Mesenchymal stem cell (in vitro differentiated cells and primary cell): ENCODE data around the gene BEAN1.

Experiments used
- DNase-seq: peaks from one replicate; pipeline ENCODE4 v3.0.0-alpha.2; 2013
- H2AFZ ChIP-seq: one replicate; pipeline ENCODE4 v1.6.1; 2013; ENCODE audit warnings: low read depth, mild to moderate bottlenecking, control low read depth, inconsistent platforms, low read length, moderate library complexity
- H2AK5ac ChIP-seq: 2 replicates; pipeline ENCODE4 v1.6.1; 2013; ENCODE audit warnings: low read length, moderate library complexity, mild to moderate bottlenecking, inconsistent platforms; ENCODE audit not compliant: severe bottlenecking
- H2BK120ac ChIP-seq: one replicate; pipeline ENCODE4 v1.6.1; 2013; ENCODE audit warnings: low read depth, mild to moderate bottlenecking, inconsistent platforms, low read length, moderate library complexity
- H2BK12ac ChIP-seq, 2 experiments: one replicate each; pipeline ENCODE4 v1.6.1; 2013; ENCODE audit warnings: inconsistent platforms in 2 of 2, low read length in 2 of 2, mild to moderate bottlenecking in 2 of 2, moderate library complexity in 2 of 2, control low read depth in 1 of 2
- H2BK15ac ChIP-seq: one replicate; pipeline ENCODE4 v1.6.1; 2013; ENCODE audit warnings: mild to moderate bottlenecking, low read depth, inconsistent platforms; ENCODE audit not compliant: poor library complexity, severe bottlenecking
- H2BK5ac ChIP-seq: 2 replicates; pipeline ENCODE4 v1.6.1; 2013; ENCODE audit warnings: low read depth, mild to moderate bottlenecking, low read length, control low read depth, inconsistent platforms; ENCODE audit not compliant: poor library complexity, severe bottlenecking
- H3K14ac ChIP-seq, 2 experiments: one replicate each; pipeline ENCODE4 v1.6.1; 2013; ENCODE audit warnings: inconsistent platforms in 2 of 2, low read length in 2 of 2, control low read depth in 1 of 2, mild to moderate bottlenecking in 1 of 2, moderate library complexity in 1 of 2
- H3K18ac ChIP-seq, 2 experiments: one replicate each; pipeline ENCODE4 v1.6.1; 2013; ENCODE audit warnings: inconsistent platforms in 2 of 2, low read length in 2 of 2, control low read depth in 1 of 2, low read depth in 1 of 2, mild to moderate bottlenecking in 1 of 2
- H3K23ac ChIP-seq, 2 experiments: one replicate each; pipeline ENCODE4 v1.6.1; 2013; ENCODE audit warnings: inconsistent platforms in 2 of 2, low read length in 2 of 2, mild to moderate bottlenecking in 2 of 2, moderate library complexity in 2 of 2, control low read depth in 1 of 2
- H3K27ac ChIP-seq: 2 replicates; pipeline ENCODE4 v1.5.1; 2013; ENCODE audit warnings: mild to moderate bottlenecking, moderate library complexity, low read length, control low read depth, inconsistent platforms; ENCODE audit not compliant: poor library complexity, severe bottlenecking
- H3K27me3 ChIP-seq, 2 experiments: 2 replicates each; pipeline versions ENCODE4 v1.6.1 to v1.7.0; 2013; ENCODE audit warnings: low read length in 2 of 2, mild to moderate bottlenecking in 2 of 2, moderate library complexity in 2 of 2, control low read depth in 1 of 2, inconsistent platforms in 1 of 2; ENCODE audit not compliant: control insufficient read depth in 1 of 2, insufficient read depth in 1 of 2
- H3K36me3 ChIP-seq, 2 experiments: 2 replicates each; pipeline versions ENCODE4 v1.6.1 to v1.7.0; 2013; ENCODE audit warnings: low read length in 2 of 2, control low read depth in 1 of 2, inconsistent platforms in 1 of 2, low read depth in 1 of 2, mild to moderate bottlenecking in 1 of 2; ENCODE audit not compliant: insufficient read depth in 2 of 2, control insufficient read depth in 1 of 2
- H3K4ac ChIP-seq, 2 experiments: one replicate each; pipeline ENCODE4 v1.6.1; 2013; ENCODE audit warnings: inconsistent platforms in 2 of 2, low read length in 2 of 2, mild to moderate bottlenecking in 2 of 2, moderate library complexity in 2 of 2, control low read depth in 1 of 2, low read depth in 1 of 2
- H3K4me1 ChIP-seq: 2 replicates; pipeline ENCODE4 v1.6.1; 2013; ENCODE audit warnings: low read depth, low read length, control low read depth; ENCODE audit not compliant: control insufficient read depth, insufficient read depth
- H3K4me2 ChIP-seq: 2 replicates; pipeline ENCODE4 v1.6.1; 2013; ENCODE audit warnings: low read length, mild to moderate bottlenecking, inconsistent platforms; ENCODE audit not compliant: poor library complexity, severe bottlenecking
- H3K4me3 ChIP-seq, 2 experiments: 2 replicates each; pipeline versions ENCODE4 v1.5.1 to v1.7.0; 2013; ENCODE audit warnings: low read length in 2 of 2, mild to moderate bottlenecking in 2 of 2, control low read depth in 1 of 2, low read depth in 1 of 2; ENCODE audit not compliant: insufficient read depth in 1 of 2
- H3K79me1 ChIP-seq: replicated peaks from 2 replicates; pipeline ENCODE4 v1.6.1; 2013; ENCODE audit warnings: mild to moderate bottlenecking, control low read depth, low read length, inconsistent platforms; ENCODE audit not compliant: poor library complexity, severe bottlenecking
- H3K9ac ChIP-seq: 2 replicates; pipeline ENCODE4 v1.7.0; 2013; ENCODE audit warnings: mild to moderate bottlenecking, low read length, moderate library complexity
- H3K9me3 ChIP-seq: 2 replicates; pipeline ENCODE4 v1.7.0; 2013; ENCODE audit warnings: mild to moderate bottlenecking, low read length; ENCODE audit not compliant: control insufficient read depth
- H4K8ac ChIP-seq: one replicate; pipeline ENCODE4 v1.6.1; 2013; ENCODE audit warnings: inconsistent platforms, mild to moderate bottlenecking, low read length, moderate library complexity
- H4K91ac ChIP-seq: one replicate; pipeline ENCODE4 v1.6.1; 2013; ENCODE audit warnings: mild to moderate bottlenecking, low read length, inconsistent platforms
- WGBS: methylation state at CpG from one replicate; pipeline ENCODE4 v1.1.7; 2013; ENCODE audit warnings: mixed read lengths; 5-methylcytosine and 5-hydroxymethylcytosine counted together

Gene BEAN1

GRCh38 chr16:66483689-66484452, 56.8 kb downstream of the BEAN1 start:
- Histone ChIP-seq H3K4ac (no peak overlapping the region), H3K4me1 (peaks cover 36% of the 10 kb centered on the region), H3K9ac (no peak overlapping the region), H2BK15ac (no peak overlapping the region), H3K27ac (no peak overlapping the region), H3K4me2 (no peak overlapping the region), H3K4me3 (no peak overlapping the region), H3K27me3 (peaks cover 0 to 5% of the 10 kb centered on the region in 2 experiments), H2BK5ac (no peak overlapping the region), H2AK5ac (peak overlapping the region; percentile 36), H2BK12ac (no peak overlapping the region), H3K79me1 (no peaks in the 10 kb centered on the region), H4K91ac (peak overlapping the region; percentile 54), H3K18ac (peak overlapping the region in 1 of 2 experiments; percentile 16), H2AFZ (no peak overlapping the region), H4K8ac (no peak overlapping the region), H2BK120ac (no peak overlapping the region), H3K14ac (no peak overlapping the region), H3K23ac (no peak overlapping the region), H3K9me3 (no peaks in the 10 kb centered on the region), H3K36me3 (peaks cover 0 to 11% of the 10 kb centered on the region in 2 experiments)
- 36% methylated on average over 14 of the region's 14 CpGs for WGBS
- peak; percentile 71 for DNase-seq

DNA sequence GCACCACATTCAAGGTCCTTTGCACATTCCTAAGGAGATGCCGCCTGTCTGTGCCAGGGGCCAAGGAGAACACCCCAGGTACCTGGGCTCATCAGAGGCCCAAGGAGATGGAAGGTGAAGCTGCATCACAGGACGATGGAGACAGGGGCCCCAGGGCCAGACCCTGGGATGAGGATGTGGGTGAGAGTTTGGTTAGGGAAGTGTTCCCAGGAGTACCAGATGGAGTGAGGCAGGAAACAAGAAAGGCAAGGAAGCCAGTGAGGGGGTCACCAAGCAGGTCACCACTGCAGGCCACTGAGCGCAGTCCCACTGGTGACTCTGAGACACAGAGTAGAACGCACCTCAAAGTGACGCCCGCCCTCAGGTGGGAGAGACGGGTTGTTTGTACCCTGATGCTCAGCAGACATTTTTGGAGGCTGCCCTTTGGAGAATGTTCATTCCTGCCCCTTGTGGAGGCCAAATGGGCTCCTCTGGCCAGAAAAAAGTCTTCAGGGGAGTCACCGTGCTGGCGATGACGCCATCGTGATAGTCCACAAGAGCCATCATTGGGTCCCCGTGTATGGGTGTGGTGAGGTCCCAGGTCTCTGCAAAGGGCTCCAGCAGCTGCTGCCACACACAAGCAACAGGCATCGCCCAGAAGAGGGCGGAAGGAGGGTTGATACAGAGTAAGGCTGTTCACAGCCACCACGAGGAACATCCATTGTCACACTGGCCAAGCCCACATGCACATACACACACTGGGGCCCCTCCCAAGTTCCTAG, 57.5 kb downstream of the BEAN1 start:
- no peak overlapping the region for H2BK120ac ChIP-seq
- H3K23ac ChIP-seq: no peak overlapping the region
- H3K27ac ChIP-seq: no peak overlapping the region
- H3K14ac ChIP-seq: no peak overlapping the region
- no peak overlapping the region for H4K8ac ChIP-seq
- no peaks in the 10 kb centered on the region for H3K79me1 ChIP-seq
- no peak overlapping the region for H3K4me2 ChIP-seq
- no peak for DNase-seq
- H2BK5ac ChIP-seq: no peak overlapping the region
- H3K36me3 ChIP-seq: peaks cover 0 to 8% of the 10 kb centered on the region in 2 experiments
- H3K4me1 ChIP-seq: peaks cover 32% of the 10 kb centered on the region
- H2AK5ac ChIP-seq: peak overlapping the region; percentile 36
- H2BK12ac ChIP-seq: no peak overlapping the region
- peak overlapping the region in 1 of 2 experiments; percentile 16 for H3K18ac ChIP-seq
- H2BK15ac ChIP-seq: no peak overlapping the region
- peak overlapping the region; percentile 54 for H4K91ac ChIP-seq
- H3K27me3 ChIP-seq: peaks cover 0 to 5% of the 10 kb centered on the region in 2 experiments
- H3K9me3 ChIP-seq: no peaks in the 10 kb centered on the region
- H3K4ac ChIP-seq: no peak overlapping the region
- no peak overlapping the region for H3K4me3 ChIP-seq
- H3K9ac ChIP-seq: no peak overlapping the region
- H2AFZ ChIP-seq: no peak overlapping the region
- WGBS: 91% methylated on average over 15 of the region's 15 CpGs

GRCh38 chr16:66485376-66485775, 58.3 kb downstream of the BEAN1 start:
- Histone ChIP-seq H3K14ac (peak overlapping the region in 1 of 2 experiments; percentile 9), H4K91ac (no peak overlapping the region), H3K9me3 (no peaks in the 10 kb centered on the region), H3K79me1 (no peaks in the 10 kb centered on the region), H3K18ac (no peak overlapping the region), H2BK120ac (no peak overlapping the region), H2BK12ac (no peak overlapping the region), H3K4ac (no peak overlapping the region), H2BK5ac (peak overlapping the region; percentile 1), H3K4me2 (no peak overlapping the region), H3K36me3 (peaks cover 0 to 8% of the 10 kb centered on the region in 2 experiments), H3K23ac (no peak overlapping the region), H3K9ac (no peak overlapping the region), H2BK15ac (no peak overlapping the region), H2AK5ac (peak overlapping the region; percentile 58), H2AFZ (no peak overlapping the region), H3K27me3 (peaks cover 0 to under 1% of the 10 kb centered on the region in 2 experiments), H3K27ac (no peak overlapping the region), H3K4me3 (no peak overlapping the region), H3K4me1 (peaks cover 32% of the 10 kb centered on the region), H4K8ac (no peak overlapping the region)
- WGBS: 92% methylated on average over 6 of the region's 6 CpGs
- no peak for DNase-seq

GRCh38 chr16:66486199-66486772, 59.2 kb downstream of the BEAN1 start:
- 95% methylated on average over 10 of the region's 12 CpGs for WGBS
- peak overlapping the region in 1 of 2 experiments; percentile 16 for H2BK12ac ChIP-seq

More at GRCh38 chr16:66486199-66486772, 59.2 kb downstream of the BEAN1 start:
- Histone ChIP-seq H2AFZ (no peak overlapping the region), H2BK5ac (no peak overlapping the region), H3K79me1 (no peaks in the 10 kb centered on the region), H2BK120ac (no peak overlapping the region), H3K23ac (no peak overlapping the region), H3K27me3 (no peaks in the 10 kb centered on the region), H3K36me3 (peaks cover 0 to 1% of the 10 kb centered on the region in 2 experiments), H3K4me1 (peaks cover 36% of the 10 kb centered on the region), H4K91ac (no peak overlapping the region), H3K9me3 (no peaks in the 10 kb centered on the region), H2BK15ac (no peak overlapping the region), H3K14ac (no peak overlapping the region), H3K4me2 (no peak overlapping the region), H2AK5ac (peak overlapping the region; percentile 28), H3K4ac (no peak overlapping the region), H4K8ac (peak overlapping the region; percentile 1), H3K18ac (no peak overlapping the region), H3K4me3 (no peak overlapping the region), H3K9ac (peak overlapping the region; percentile 57), H3K27ac (peak overlapping the region; percentile 73)
- DNase-seq: no peak
